Activated T-cell treated with anti-CD3 and anti-CD28 coated beads, Interleukin-2, amount 50 U/mL, for 24 hours (primary cell): ENCODE measurements around the gene C8A.

Experiments
- DNase-seq: peaks from one replicate; pipeline ENCODE4 v3.0.0-alpha.2; 2020
- H3K27ac Mint-ChIP-seq: 2 replicates; pipeline ENCODE4 v1.8.0; 2020; ENCODE audit warnings: mild to moderate bottlenecking, mixed read lengths
- H3K27me3 Mint-ChIP-seq: 2 replicates; pipeline ENCODE4 v1.8.0; 2020; ENCODE audit warnings: mixed read lengths
- H3K36me3 Mint-ChIP-seq: 2 replicates; pipeline ENCODE4 v1.8.0; 2020; ENCODE audit warnings: low read depth, mixed read lengths
- H3K4me1 Mint-ChIP-seq: 2 replicates; pipeline ENCODE4 v1.8.0; 2020; ENCODE audit warnings: low read depth, mixed read lengths
- H3K4me3 Mint-ChIP-seq: 2 replicates; pipeline ENCODE4 v1.8.0; 2020; ENCODE audit warnings: mild to moderate bottlenecking, moderate library complexity, mixed read lengths
- H3K9me3 Mint-ChIP-seq: 2 replicates; pipeline ENCODE4 v1.8.0; 2020; ENCODE audit warnings: mixed read lengths

Gene C8A

GRCh38 chr1:56938646-56939045 is 84.0 kb downstream of the C8A start:
- Mint-ChIP-seq H3K4me3 (no peak overlapping the region), H3K36me3 (no peaks in the 10 kb centered on the region), H3K27ac (no peak overlapping the region), H3K9me3 (no peaks in the 10 kb centered on the region), H3K27me3 (peaks cover 17% of the 10 kb centered on the region), H3K4me1 (no peaks in the 10 kb centered on the region)
- no peak for DNase-seq

- Mint-ChIP-seq H3K9me3 (no peaks in the 10 kb centered on the region), H3K4me1 (no peaks in the 10 kb centered on the region), H3K27ac (no peak overlapping the region), H3K4me3 (no peak overlapping the region), H3K36me3 (no peaks in the 10 kb centered on the region), H3K27me3 (peaks cover 17% of the 10 kb centered on the region)
- no peak for DNase-seq
Observed at GRCh38 chr1:56939209-56939608, 84.6 kb downstream of the C8A start.

GRCh38 chr1:56940039-56940438 is 85.4 kb downstream of the C8A start:
- Mint-ChIP-seq H3K9me3 (no peaks in the 10 kb centered on the region), H3K4me3 (no peak overlapping the region), H3K4me1 (no peaks in the 10 kb centered on the region), H3K36me3 (no peaks in the 10 kb centered on the region), H3K27me3 (peaks cover 17% of the 10 kb centered on the region), H3K27ac (no peak overlapping the region)
- no peak for DNase-seq

- no peak overlapping the region for H3K4me3 Mint-ChIP-seq
- H3K27me3 Mint-ChIP-seq = no peaks in the 10 kb centered on the region
- no peaks in the 10 kb centered on the region for H3K4me1 Mint-ChIP-seq
- DNase-seq = no peak
- no peak overlapping the region for H3K27ac Mint-ChIP-seq
- H3K9me3 Mint-ChIP-seq = no peaks in the 10 kb centered on the region
- H3K36me3 Mint-ChIP-seq = no peaks in the 10 kb centered on the region
Observed at GRCh38 chr1:56948403-56949023, 93.9 kb downstream of the C8A start.

DNA sequence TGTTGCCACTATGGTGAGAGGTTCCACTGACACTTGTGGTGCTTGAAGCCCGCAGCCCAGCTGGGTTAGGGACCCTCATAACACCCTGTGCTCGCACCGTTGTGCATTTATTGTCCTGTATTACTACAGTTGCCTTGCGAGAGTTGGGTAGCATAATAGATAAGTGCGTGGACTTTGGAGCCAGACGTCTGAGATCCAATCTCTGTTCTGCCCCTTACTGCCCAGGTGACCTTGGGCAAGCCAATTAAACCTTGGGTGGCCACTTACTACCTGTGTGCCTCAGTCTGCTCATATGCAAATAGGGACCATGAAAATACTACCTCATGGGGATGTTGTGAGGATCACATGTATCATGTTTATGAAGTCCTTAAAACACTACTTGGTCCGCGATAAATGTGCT is 97.9 kb downstream of the C8A start:
- Mint-ChIP-seq H3K9me3 (no peaks in the 10 kb centered on the region), H3K27ac (no peak overlapping the region), H3K4me3 (no peak overlapping the region), H3K27me3 (peaks cover 6% of the 10 kb centered on the region), H3K36me3 (no peaks in the 10 kb centered on the region), H3K4me1 (no peaks in the 10 kb centered on the region)
- DNase-seq = no peak

DNA sequence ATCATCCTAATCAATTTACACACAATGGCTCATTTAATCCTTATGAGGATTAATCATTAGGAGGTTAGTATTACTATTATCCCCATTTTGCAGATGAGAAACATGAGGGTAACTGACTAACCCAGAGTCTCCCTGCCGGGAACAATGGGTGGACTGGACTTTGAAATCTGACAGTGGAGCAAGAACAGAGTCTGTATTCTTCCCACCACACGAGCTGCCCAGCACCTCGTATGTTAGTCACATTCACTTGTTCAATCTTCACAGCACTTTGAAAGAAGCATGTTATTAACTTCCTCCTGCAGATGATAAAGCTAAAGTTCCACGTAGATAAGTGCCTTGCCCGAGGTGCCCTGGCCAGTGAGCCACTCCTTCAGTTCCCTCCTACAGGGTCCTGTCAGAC is 98.8 kb downstream of the C8A start:
- Mint-ChIP-seq H3K27me3 (peaks cover 11% of the 10 kb centered on the region), H3K27ac (no peak overlapping the region)

GRCh38 chr1:56954664-56955063 is 100.1 kb downstream of the C8A start:
- Mint-ChIP-seq H3K36me3 (no peaks in the 10 kb centered on the region), H3K9me3 (no peaks in the 10 kb centered on the region), H3K4me3 (no peak overlapping the region), H3K4me1 (no peaks in the 10 kb centered on the region), H3K27ac (no peak overlapping the region), H3K27me3 (peaks cover 11% of the 10 kb centered on the region)
- no peak for DNase-seq

More for the DNA sequence above, 98.8 kb downstream of the C8A start:
- H3K36me3 Mint-ChIP-seq = no peaks in the 10 kb centered on the region
- no peak overlapping the region for H3K4me3 Mint-ChIP-seq
- H3K9me3 Mint-ChIP-seq = no peaks in the 10 kb centered on the region
- H3K4me1 Mint-ChIP-seq = no peaks in the 10 kb centered on the region
- DNase-seq = no peak

- Mint-ChIP-seq H3K9me3 (no peaks in the 10 kb centered on the region), H3K4me1 (no peaks in the 10 kb centered on the region), H3K4me3 (no peak overlapping the region), H3K36me3 (no peaks in the 10 kb centered on the region), H3K27me3 (peaks cover 11% of the 10 kb centered on the region), H3K27ac (no peak overlapping the region)
- no peak for DNase-seq
Observed at GRCh38 chr1:56957931-56958330, 103.3 kb downstream of the C8A start.

DNA sequence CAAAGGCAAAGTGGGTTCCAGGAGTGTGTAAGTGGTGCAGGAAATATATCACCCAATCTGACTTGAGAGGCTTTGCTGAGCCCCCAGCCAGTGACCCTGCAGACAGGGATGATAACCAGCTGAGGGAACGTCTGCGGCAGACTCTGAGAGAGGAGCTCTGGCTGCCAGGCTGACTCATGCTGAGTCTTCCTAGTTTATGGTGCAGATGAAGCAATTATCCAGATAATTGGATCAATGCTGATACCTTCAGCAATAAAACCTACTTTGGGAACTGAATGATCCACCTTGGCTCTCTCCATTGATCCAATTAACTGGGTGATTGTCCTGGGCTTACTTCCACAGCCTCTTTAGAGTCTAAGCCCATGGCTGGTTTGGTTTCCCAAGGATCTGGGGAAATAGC is 103.9 kb downstream of the C8A start:
- no peaks in the 10 kb centered on the region for H3K4me1 Mint-ChIP-seq
- H3K36me3 Mint-ChIP-seq = no peaks in the 10 kb centered on the region
- no peak for DNase-seq
- H3K9me3 Mint-ChIP-seq = no peaks in the 10 kb centered on the region
- H3K4me3 Mint-ChIP-seq = no peak overlapping the region
- no peak overlapping the region for H3K27ac Mint-ChIP-seq
- peaks cover 11% of the 10 kb centered on the region for H3K27me3 Mint-ChIP-seq

GRCh38 chr1:56961426-56961825 is 106.8 kb downstream of the C8A start:
- no peak overlapping the region for H3K4me3 Mint-ChIP-seq
- H3K27ac Mint-ChIP-seq = no peak overlapping the region
- peaks cover 11% of the 10 kb centered on the region for H3K27me3 Mint-ChIP-seq
- DNase-seq = no peak
- H3K9me3 Mint-ChIP-seq = no peaks in the 10 kb centered on the region
- H3K36me3 Mint-ChIP-seq = no peaks in the 10 kb centered on the region
- no peaks in the 10 kb centered on the region for H3K4me1 Mint-ChIP-seq

GRCh38 chr1:56963667-56964066 is 109.1 kb downstream of the C8A start:
- H3K27ac Mint-ChIP-seq = no peak overlapping the region
- no peak for DNase-seq
- H3K4me1 Mint-ChIP-seq = no peaks in the 10 kb centered on the region

DNA sequence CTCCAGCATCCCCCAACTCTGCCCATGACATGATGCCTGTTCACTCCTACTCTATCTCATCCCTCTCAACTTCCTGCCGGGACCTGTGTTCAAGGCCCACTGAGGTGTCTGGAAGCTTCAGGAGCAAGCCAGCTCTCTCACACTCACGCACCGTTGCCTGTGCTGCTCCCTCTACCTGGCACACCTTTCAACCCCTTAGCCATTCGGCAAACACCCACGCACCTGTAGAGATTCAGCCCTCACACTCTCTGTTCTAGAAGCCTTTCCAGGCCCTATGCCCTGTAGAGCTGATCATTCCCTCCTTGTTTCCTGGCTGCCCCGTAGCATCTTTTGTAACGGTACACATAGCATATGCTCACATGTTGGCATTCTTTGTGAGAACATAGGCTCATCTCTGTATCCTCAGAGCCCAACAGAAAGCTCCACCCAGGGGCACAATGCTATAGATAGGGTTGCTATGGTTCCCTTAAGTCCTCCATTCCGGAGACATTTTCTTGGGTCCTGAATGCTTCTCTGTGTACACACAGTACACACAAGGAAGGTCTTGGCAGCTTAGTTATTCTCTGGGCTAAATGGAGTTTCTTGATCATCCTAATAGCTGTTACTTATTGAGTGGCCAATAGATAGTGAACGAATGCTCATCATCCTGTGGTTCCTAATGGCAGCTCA is 109.9 kb downstream of the C8A start:
- no peak for DNase-seq
- Mint-ChIP-seq H3K27me3 (no peaks in the 10 kb centered on the region), H3K4me1 (no peaks in the 10 kb centered on the region), H3K36me3 (no peaks in the 10 kb centered on the region), H3K4me3 (no peak overlapping the region), H3K9me3 (peaks cover 6% of the 10 kb centered on the region), H3K27ac (no peak overlapping the region)

More at GRCh38 chr1:56963667-56964066, 109.1 kb downstream of the C8A start:
- peaks cover 2% of the 10 kb centered on the region for H3K9me3 Mint-ChIP-seq
- H3K27me3 Mint-ChIP-seq = no peaks in the 10 kb centered on the region
- no peaks in the 10 kb centered on the region for H3K36me3 Mint-ChIP-seq
- no peak overlapping the region for H3K4me3 Mint-ChIP-seq

GRCh38 chr1:56965191-56965590 is 110.6 kb downstream of the C8A start:
- Mint-ChIP-seq H3K4me1 (no peaks in the 10 kb centered on the region), H3K4me3 (no peak overlapping the region), H3K36me3 (no peaks in the 10 kb centered on the region), H3K27ac (no peak overlapping the region), H3K9me3 (peaks cover 6% of the 10 kb centered on the region), H3K27me3 (no peaks in the 10 kb centered on the region)
- DNase-seq = no peak

DNA sequence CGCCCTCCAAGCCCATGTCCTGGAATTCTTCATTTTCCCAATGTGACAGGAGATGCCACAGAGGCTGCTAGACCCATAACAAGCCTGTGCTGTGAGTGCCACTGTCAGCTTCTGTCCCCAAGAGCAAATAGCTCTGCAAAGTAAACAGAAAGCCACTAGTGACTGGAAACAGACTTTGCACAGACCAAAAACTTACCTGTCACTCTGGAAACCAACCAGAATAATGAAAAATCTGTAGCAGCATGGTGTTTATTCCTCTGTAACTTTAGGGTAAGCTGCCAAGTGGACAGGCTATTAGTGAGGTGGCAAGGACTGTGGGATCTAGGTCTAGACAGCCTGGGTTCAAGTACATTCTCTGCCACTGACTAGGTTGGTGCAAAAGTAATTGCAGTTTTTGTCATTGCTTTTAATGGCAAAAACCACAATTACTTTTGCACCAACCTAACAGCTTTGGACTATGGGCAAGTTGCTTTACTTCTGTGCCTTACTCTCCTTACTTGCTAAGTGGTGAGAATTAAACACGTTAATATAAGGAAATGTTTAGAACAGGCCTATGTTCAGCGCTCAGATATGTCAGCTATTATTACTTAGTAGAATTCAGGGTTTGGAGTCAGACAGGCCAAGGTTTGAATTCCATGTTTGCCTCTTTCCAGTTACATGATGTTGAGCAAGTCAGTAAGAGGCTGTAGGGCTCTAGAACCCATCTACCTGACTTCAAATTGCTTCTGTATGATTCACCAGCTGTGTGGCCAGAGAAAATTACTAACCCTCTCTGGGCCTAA is 111.5 kb downstream of the C8A start, which contains the start of gene C8B:
C8B (minus strand) TSS at position 100 of the 782 bp plus-strand sequence; CDS start at position 33, 67 bp downstream.
- no peaks in the 10 kb centered on the region for H3K4me1 Mint-ChIP-seq

GRCh38 chr1:56966698-56966999 is 112.1 kb downstream of the C8A start:
- Mint-ChIP-seq H3K27me3 (no peaks in the 10 kb centered on the region), H3K9me3 (peaks cover 6% of the 10 kb centered on the region), H3K27ac (no peak overlapping the region), H3K4me3 (no peak overlapping the region), H3K4me1 (no peaks in the 10 kb centered on the region), H3K36me3 (no peaks in the 10 kb centered on the region)
- DNase-seq = no peak

More for the DNA sequence above, 111.5 kb downstream of the C8A start, which contains the start of gene C8B:
- peaks cover 6% of the 10 kb centered on the region for H3K9me3 Mint-ChIP-seq
- no peak within 1 kb of the TSS for H3K27ac Mint-ChIP-seq
- no peak for DNase-seq
- H3K27me3 Mint-ChIP-seq = no peaks in the 10 kb centered on the region
- H3K4me3 Mint-ChIP-seq = no peak within 1 kb of the TSS
- no peaks in the 10 kb centered on the region for H3K36me3 Mint-ChIP-seq
